ENCODE measurements around the gene CTNNBL1.

CTNNBL1 gene

DNA sequence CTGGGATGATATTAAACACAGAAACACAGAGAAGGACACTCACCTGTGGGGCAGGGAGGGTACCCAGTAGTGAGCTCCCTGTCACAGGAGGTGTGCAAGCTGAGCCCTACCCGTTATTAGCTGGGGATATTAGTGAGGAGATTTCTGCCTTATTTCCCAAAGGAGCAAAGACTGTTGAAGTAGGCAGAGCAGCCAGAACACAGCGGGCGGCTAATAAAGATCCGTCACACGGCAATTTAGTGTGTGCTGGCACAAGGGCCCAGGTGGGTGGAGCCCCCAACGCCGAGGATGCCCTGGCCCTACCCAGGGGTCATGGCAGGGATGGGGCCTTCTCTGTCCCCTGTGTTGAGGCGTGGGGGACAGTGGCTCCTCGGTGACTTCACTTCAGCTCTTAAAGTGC lies 217.4 kb downstream of the CTNNBL1 start:
- no peak for TF ChIP-seq CTCF (IDR thresholded peaks at IDR 0.05; ENCODE audit: low read depth, low read length, missing control alignments)
- DNase-seq (ENCODE audit: extremely low read depth, low read depth): no peak
- H3K4me3 ChIP-seq (replicated peaks; ENCODE audit: low read depth, low read length): no peak overlapping the region

GRCh38 chr20:37911838-37912281 lies 218.0 kb downstream of the CTNNBL1 start:
- TF ChIP-seq CTCF (IDR thresholded peaks at IDR 0.05; ENCODE audit: low read depth, low read length, missing control alignments): no peak
- DNase-seq (ENCODE audit: extremely low read depth, low read depth): peak; percentile 26
- H3K4me3 ChIP-seq (replicated peaks; ENCODE audit: low read depth, low read length): no peak overlapping the region

DNA sequence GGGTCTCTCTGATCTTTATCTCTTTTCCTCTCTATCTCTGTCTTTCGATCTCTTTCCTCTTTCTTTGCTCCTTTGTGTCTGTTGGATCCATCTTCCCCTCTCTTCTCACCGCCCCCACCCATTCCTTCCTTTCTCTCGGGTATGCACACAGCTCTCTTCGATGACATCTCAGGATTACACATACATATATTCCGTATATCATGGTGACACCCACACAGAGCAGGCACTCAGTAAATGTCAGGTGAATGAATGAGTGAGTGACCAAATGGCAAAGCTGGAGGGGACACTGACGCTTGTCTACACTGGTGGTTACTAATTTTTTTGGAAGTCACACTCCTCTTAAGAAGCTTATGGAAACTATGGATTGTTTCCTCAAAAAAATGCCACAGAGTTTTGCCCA lies 219.0 kb downstream of the CTNNBL1 start:
- no peak overlapping the region for H3K4me3 ChIP-seq (replicated peaks; ENCODE audit: low read depth, low read length)
- no peak for TF ChIP-seq CTCF (IDR thresholded peaks at IDR 0.05; ENCODE audit: low read depth, low read length, missing control alignments)
- DNase-seq (ENCODE audit: extremely low read depth, low read depth): no peak

DNA sequence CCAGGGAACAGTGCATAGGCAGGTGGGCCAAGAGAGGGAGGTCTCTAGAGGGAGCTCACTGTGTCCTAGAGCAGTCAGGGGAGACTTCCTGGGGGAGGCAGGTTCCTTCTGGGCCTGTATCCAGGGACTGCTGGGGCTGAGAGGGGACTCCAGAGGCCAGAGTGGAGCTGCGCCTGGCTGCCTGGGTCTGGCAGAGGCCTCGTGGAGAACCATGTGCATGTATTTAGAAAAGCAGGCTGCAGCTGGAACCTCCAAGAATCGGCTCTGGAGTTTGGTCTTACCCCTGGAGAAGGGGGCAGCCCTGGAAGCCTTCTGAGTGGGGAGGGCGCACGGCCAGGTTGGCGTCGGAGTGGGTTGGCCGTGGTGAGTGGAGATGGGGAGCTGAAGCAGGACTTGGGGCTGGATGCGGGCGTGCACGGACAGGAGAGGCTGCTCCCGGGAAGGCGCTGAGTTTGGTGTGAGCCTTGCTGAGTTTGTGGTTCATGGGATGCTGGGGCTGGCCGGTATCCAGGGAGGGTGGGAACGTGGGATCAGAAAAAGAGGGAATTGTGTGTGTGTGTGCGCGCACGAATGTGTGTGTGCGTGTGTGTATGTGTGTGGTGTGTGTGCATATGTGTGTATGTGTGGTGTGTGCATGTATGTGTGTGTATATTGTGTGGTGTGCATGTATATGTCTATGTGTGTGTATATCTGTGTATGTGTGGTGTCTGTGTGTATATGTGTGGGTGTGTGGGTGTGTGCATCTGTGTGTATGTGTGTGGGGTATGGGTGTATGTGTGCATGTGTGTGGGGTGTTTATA lies 219.9 kb downstream of the CTNNBL1 start:
- TF ChIP-seq CTCF (IDR thresholded peaks at IDR 0.05; ENCODE audit: low read depth, low read length, missing control alignments): no peak

DNA sequence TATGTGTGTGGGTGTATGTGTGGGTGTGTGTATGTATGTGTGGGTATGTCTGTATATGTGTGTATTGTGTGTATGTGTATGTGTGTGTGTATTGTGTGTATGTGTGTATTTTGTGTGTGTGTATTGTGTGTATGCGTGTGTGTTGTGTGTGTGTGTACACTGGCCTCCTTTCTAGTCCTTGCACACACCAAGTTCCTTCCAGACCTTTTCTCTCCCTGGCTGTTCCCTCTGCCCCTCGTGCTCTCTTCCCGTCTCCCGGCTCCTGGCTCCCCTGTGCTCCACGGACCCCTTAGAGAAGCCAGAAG lies 220.5 kb downstream of the CTNNBL1 start:
- TF ChIP-seq CTCF (IDR thresholded peaks at IDR 0.05; ENCODE audit: low read depth, low read length, missing control alignments): no peak
- no peak overlapping the region for H3K4me3 ChIP-seq (replicated peaks; ENCODE audit: low read depth, low read length)
- DNase-seq (ENCODE audit: extremely low read depth, low read depth): no peak

More for the DNA sequence above, 219.9 kb downstream of the CTNNBL1 start:
- DNase-seq (ENCODE audit: extremely low read depth, low read depth): no peak
- H3K4me3 ChIP-seq (replicated peaks; ENCODE audit: low read depth, low read length): no peak overlapping the region

DNA sequence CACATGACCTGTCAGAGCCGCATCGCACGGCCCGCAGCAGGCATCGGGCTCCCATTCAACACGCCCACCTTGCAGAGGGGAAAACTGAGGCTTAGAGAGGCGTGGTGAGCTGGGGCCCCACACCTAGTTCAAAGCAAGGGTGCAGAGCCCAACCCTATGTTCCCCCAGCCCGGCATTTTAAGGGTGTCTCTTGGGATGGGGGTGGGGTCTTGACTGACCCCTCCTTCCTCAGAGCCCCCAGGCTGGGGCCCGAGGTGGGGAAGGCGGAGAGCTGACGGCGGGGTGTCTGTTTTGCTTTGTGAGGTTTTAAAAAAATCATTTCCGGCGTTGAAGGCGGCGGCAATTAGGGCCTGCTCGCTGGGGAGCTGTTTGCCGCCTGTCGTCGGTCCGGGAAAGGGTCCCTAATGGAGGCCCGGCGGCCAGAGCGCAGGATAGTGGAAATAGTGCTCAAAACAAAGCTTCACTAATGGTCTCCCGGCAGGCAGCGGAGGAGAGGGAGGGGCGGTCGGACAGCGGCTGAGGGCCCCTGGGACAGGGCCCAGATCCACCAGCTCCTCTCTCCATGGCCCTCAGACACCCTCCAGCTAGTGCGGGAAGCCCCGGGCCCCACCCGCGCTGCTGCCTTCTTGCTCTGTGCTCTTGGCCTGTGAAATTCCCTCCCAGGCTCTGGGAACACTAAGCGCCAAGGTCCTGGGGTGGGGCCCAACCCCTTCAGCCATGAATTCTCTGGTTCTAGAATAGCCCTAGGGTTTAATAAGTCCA lies 221.0 kb downstream of the CTNNBL1 start:
- TF ChIP-seq CTCF (IDR thresholded peaks at IDR 0.05; ENCODE audit: low read depth, low read length, missing control alignments): no peak
- DNase-seq (ENCODE audit: extremely low read depth, low read depth): no peak
- H3K4me3 ChIP-seq (replicated peaks; ENCODE audit: low read depth, low read length): no peak overlapping the region
